Erythroblast (primary cell): Measurements from ENCODE around the gene SMAD6.
"Not testable (repeated sequence)": the region's sequence is repeated elsewhere in the genome, so short reads cannot be mapped to it uniquely, and the experiment has no call there.

Experiments used
- DNase-seq, 2 experiments: peaks; one replicate each; lab custom pipeline; 2025; lab: John Stamatoyannopoulos, UW
- GATA1 ChIP-seq: IDR thresholded peaks from 2 replicates; pipeline ENCODE4 v1.6.1; 2011; ENCODE audit warnings: low read depth, mild to moderate bottlenecking, control low read depth, low read length, moderate library complexity
- POLR2A ChIP-seq: IDR thresholded peaks from 2 replicates; pipeline ENCODE4 v1.6.1; 2011; ENCODE audit warnings: mild to moderate bottlenecking, low read length

The SMAD6 gene

DNA sequence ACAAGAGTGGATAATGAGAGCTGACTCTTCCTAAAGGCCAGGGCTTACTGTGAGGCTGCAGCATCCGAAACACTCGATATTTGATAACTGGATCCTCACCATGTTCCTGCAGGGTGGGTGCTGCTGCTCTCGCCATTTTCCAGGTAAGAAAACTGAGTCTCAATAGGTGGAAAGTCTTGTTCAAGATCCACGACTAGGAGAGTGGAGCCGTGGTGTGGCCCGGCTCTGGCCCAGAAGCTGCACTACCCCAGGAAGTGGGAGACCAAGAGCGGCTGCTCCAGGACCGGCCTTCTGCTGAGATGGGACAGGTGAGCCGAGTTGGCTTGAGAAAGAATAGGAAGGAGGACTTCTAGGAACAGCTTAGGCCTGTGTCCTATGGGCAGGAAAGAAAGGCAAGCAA lies 121.6 kb downstream of the SMAD6 start:
- DNase-seq = no peak

DNA sequence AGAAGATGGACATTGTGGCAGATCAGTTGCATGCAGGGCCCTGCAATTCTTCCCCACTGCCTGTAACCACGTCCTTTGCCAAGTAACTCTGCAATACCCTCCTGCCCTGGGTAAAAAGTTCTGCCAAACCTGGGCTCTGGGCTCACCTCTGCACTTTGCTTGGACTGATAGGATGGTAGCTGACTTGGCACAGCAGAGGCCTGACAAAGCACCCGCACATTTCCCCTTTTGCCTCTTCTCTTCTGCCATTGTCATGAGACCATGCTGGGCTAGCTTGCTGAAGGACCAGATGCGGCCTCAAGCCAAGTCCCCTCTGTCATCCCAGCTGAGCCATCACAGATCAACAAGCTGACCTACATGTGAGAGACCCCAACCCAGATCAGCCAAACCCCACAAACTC lies 122.4 kb downstream of the SMAD6 start:
- TF ChIP-seq POLR2A (no peak), GATA1 (no peak)
- no peak for DNase-seq

More for the DNA sequence above, 121.6 kb downstream of the SMAD6 start:
- no peak for TF ChIP-seq GATA1
- TF ChIP-seq POLR2A = no peak

DNA sequence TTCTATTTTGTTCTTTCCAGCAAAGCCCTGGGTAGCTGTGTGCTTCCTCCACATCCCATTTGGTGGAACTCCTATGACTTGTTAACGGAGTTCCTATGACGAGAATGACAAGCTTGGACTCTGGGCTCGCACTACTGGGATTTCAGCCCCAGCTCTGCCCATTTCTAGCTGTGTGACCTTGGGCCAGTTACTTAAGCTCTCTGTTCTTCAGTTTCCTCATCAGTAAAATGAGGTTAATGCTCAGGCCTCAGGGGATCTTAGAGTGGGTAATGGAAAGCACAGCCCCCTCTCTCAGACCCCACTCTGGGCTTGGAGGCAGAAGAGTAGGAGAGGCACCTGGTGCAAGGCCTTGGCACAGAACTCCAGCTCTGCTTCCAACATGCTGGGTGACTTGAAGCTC lies 123.1 kb downstream of the SMAD6 start:
- no peak for DNase-seq
- TF ChIP-seq POLR2A = no peak
- no peak for TF ChIP-seq GATA1

DNA sequence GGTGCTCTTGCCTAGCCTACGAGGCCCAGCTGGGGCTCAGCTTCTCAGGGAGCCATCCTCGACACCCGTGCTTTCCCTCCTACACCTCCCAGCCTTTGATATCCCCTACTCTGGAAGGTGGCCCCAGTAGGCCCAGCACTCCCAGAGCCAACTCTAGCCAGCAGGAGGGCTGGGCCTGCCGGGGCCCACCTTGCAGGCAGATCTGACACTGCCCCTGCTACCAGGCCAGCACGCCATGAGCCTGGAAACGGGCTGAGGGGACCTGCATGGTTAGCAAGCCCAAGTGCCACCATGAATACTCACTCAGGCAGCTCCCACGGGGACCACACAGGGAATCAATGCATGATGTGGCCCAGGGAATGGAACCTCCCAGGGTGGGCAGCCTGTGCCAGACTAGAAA lies 123.7 kb downstream of the SMAD6 start:
- DNase-seq = no peak
- TF ChIP-seq GATA1 (no peak), POLR2A (no peak)

GRCh38 chr15:66826507-66826906 lies 124.5 kb downstream of the SMAD6 start:
- TF ChIP-seq POLR2A (no peak), GATA1 (no peak)
- DNase-seq = no peak

DNA sequence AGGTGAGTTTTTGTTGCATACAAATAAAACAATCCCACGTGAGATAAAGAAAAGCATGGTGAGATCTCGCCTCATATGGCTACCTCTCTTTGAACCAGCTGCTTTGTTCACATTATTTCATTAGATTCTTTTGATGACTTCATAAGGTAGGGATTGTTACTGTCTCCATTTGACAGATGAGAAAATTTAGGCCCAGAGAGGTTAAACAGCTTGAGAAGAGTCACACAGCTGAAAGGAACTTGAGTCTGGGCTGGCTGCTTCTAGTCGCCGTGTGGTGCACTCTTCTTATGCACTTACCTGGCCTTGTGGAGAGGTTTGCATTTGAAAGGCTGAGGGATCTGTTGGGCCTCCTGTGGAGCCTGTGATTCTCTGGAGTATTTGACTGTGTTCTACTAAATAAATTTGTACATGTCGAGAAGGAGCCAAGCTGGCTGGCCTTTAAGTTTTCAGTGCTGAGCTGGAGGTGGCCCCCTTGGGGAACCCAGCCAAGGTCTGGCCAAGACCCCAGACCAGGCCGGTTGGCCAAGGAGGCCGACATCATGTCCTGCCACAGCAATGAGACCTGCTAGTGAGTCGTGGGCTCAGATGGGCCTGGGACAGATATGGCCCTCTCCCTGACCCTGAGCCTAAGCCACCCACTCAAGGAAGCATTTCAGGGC lies 125.1 kb downstream of the SMAD6 start:
- no peak for DNase-seq
- TF ChIP-seq POLR2A (no peak), GATA1 (no peak)

DNA sequence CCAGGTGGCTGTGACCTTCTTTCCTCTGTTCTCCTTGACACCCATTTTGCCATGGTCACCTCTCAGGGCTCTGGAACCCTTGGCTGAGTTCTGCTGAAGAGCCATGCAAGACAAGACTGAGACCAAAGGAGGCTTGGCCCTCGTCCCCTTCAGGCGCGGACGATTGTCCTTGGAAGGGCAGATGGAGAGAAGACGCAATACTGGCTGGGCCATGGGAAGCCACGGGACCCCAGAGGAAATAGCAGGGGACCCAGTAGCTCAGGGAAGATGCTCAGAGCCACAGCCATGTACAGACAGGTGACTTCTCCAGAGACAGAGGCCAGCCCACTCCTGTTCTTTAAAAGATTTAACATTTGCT lies 125.6 kb downstream of the SMAD6 start:
- TF ChIP-seq GATA1 = no peak
- no peak for TF ChIP-seq POLR2A

DNA sequence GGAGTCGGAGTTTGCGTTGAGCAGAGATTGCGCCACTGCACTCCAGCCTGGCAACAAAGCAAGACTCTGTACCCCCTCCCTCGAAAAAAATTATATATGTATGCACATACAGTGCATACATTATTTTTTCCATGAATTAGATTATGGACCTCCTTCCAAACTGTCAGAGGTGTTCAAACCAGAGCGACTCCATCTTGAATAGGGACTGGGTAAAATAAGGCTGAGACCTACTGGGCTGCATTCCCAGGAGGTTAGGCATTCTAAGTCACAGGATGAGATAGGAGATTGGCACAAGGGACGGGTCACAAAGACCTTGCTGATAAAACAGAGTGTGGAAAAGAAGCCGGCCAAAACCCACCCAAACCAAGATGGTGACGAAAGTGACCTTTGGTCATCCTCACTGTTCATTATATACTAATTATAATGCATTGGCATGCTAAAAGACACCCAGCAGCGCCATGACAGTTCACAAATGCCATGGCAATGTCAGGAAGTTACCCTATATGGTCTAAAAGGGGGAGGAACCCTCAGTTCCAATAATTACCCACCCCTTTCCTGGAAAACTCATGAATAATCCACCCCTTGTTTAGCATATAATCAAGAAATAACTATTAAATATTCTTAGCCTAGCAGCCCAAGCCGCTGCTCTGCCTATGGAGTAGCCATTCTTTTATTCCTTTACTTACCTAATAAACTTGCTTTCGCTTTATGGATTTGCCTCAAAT lies 126.9 kb downstream of the SMAD6 start:
- not testable (repeated sequence) for DNase-seq

More for the DNA sequence above, 125.6 kb downstream of the SMAD6 start:
- DNase-seq = no peak

- TF ChIP-seq GATA1 (no peak), POLR2A (no peak)
- no peak for DNase-seq
Observed at GRCh38 chr15:66829551-66830121, 127.6 kb downstream of the SMAD6 start.

DNA sequence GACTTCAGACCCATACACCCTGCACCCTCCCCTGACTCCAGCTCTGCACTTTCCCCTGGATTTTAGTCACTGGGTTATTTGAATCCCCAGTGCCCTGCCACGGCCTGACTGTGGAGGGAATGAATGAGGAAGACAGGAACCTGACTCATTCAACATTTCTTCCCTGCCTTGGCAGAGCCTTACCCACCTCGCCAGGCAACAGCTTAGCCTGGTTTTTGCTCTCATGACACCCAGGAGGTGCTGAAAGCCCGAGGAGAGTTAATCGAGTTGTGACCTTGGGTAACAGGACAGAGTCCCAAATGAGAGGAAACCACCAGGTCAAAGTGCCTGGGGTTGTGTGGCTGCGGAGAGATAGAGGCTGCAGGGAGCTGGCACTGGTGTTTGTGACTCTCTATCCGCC lies 128.3 kb downstream of the SMAD6 start:
- TF ChIP-seq POLR2A (no peak), GATA1 (no peak)
- no peak for DNase-seq

DNA sequence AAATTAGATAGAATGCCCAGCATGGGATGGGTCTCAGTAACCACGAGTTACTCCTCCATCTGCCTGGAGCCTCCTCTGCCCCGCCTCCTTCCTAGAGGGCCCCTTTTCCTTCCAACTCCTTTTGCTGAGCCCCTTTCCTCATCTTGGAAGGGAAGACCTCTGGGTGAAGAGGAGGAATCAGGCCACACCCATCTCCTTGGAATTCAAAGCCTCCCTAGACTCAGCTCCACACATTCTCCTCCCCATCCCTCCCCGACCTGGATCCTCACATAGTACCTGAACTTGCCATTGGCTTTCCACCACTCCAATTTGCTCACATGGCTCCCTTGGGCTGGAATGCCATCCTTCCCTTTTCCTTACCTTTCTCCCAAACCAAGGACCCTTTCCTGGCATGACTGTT lies 128.8 kb downstream of the SMAD6 start:
- TF ChIP-seq GATA1 (no peak), POLR2A (no peak)
- no peak for DNase-seq

GRCh38 chr15:66831289-66831688 lies 129.3 kb downstream of the SMAD6 start:
- no peak for TF ChIP-seq GATA1
- no peak for TF ChIP-seq POLR2A
- DNase-seq = no peak

DNA sequence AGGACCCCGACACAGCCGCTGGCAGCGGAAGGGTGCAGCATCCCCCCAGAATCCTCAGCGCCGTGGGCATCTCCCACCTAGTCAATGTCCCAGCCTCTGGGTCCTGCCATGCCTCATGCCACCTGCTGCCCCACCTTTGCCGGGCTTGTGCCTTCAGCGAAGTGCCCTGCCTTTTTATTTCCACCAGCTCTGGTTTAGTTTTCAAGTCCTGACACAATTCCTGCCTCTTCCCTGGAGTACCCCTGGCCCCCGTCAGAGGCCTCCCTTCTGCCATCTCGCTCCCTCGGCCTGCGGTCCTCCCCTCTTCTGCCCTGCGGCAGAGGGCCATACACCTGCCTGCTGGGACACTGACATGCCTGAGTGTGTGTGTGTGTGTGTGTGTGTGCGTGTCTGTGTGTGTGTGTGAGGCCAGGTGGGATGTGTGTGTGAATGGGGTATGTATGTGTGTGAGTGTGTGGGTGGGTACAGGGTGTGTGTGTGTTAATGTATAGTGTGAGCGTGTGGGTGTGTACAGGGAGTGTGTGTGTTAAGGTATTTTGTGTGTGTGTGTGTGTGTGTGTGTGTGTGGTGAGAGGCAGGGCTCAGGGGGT lies 129.9 kb downstream of the SMAD6 start:
- no peak for DNase-seq
- no peak for TF ChIP-seq POLR2A
- TF ChIP-seq GATA1 = no peak
